Naive thymus-derived CD8-positive, alpha-beta T cell (primary cell): ENCODE data around the gene RUNX3. TPM values are rescaled to one million over a fixed set of nuclear protein-coding genes. Genes with fewer than 3 reads are reported as not detected.

Experiments
- ATAC-seq, 2 donors: fragments of 150-1000 bp; cut with Tn5 transposase in 1 of 2; sonication (Bioruptor Pico), chemical (Tn5 transposase) in 1 of 2; 1 replicate in 1 of 2; 2 replicates in 1 of 2; pipeline ENCODE4 v1.10.0; 2021; ENCODE audit warnings: mild to moderate bottlenecking in 2 of 2, moderate library complexity in 2 of 2
- POLR2A ChIA-PET: fragments of 350-600 bp; sonication (Branson Sonifier 250); formaldehyde crosslinking; loops from one replicate; lab custom pipeline; 2021; ENCODE audit warnings: antibody characterized with exemption; lab: Charles Lee
- DNase-seq, 10 donors: peaks; one replicate each; pipeline versions ENCODE4 v3.0.0 to v3.0.0-alpha.2; 2020 to 2022
- H3K27ac Mint-ChIP-seq, 10 donors: one replicate each; pipeline ENCODE4 v1.8.0; 2020 to 2022; ENCODE audit warnings: mild to moderate bottlenecking in 10 of 10, mixed read lengths in 10 of 10, moderate library complexity in 4 of 10, inconsistent platforms in 1 of 10
- H3K27me3 Mint-ChIP-seq, 5 donors: one replicate each; pipeline ENCODE4 v1.8.0; 2021 to 2022; ENCODE audit warnings: mixed read lengths in 5 of 5
- H3K36me3 Mint-ChIP-seq, 3 donors: one replicate each; pipeline ENCODE4 v1.8.0; 2020 to 2022; ENCODE audit warnings: mixed read lengths in 3 of 3, mild to moderate bottlenecking in 2 of 3, inconsistent platforms in 1 of 3
- H3K4me1 Mint-ChIP-seq, 4 donors: one replicate each; pipeline ENCODE4 v1.8.0; 2021 to 2022; ENCODE audit warnings: mixed read lengths in 4 of 4
- H3K4me3 Mint-ChIP-seq, 10 donors: one replicate each; pipeline ENCODE4 v1.8.0; 2020 to 2022; ENCODE audit warnings: mild to moderate bottlenecking in 10 of 10, mixed read lengths in 10 of 10, moderate library complexity in 6 of 10, inconsistent platforms in 1 of 10
- H3K9me3 Mint-ChIP-seq, 9 donors: one replicate each; pipeline ENCODE4 v1.8.0; 2020 to 2022; ENCODE audit warnings: mixed read lengths in 9 of 9, mild to moderate bottlenecking in 3 of 9, inconsistent platforms in 1 of 9, moderate library complexity in 1 of 9
- polyA plus RNA-seq, 3 donors: library from polyadenylated mRNA; unstranded; fragments of 300-500 nt; fragmentation: Illumina TruSeq; gene quantifications; one replicate each; pipeline ENCODE4 v1.2.3, GENCODE V29; 2021
- total RNA-seq, 8 experiments: library from RNA in 2 of 8; stranded (reverse) in 2 of 8; gene quantifications; one replicate each; pipeline ENCODE4 v1.2.3 and lab custom pipeline; 2021 to 2026

Gene RUNX3
- total and polyA plus RNA-seq, 5 experiments from 2014 or later: 22.0 to 95.3 (median 64.0) TPM

DNA sequence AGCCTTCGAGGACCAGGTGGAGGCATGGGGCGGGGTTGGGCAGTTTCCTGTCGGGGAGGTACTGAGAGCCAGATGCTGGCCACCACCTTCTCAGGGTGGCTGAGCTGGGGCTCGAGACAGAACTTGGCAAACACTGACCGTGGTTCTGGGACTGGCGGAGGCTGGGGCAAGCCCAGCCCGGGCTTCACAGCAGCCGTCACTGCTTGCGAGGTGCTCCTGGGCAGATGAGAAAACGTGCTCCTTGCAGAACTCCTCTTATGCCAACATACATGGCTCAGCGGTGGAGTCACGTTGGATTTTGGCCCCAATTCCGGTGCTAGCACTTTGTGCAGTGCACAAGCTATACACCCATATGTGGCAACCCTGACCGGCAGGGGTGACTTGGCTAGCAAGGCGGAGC, 69.2 kb downstream of the RUNX3 start:
- H3K27ac Mint-ChIP-seq: no peak overlapping the region
- H3K27me3 Mint-ChIP-seq: no peaks in the 10 kb centered on the region
- H3K36me3 Mint-ChIP-seq: no peaks in the 10 kb centered on the region
- H3K9me3 Mint-ChIP-seq: no peaks in the 10 kb centered on the region
- POLR2A ChIA-PET: no interaction called here
- DNase-seq: no peak
- no peak for ATAC-seq
- H3K4me1 Mint-ChIP-seq: peaks cover 0 to 32% (median 2%) of the 10 kb centered on the region in 4 donors
- no peak overlapping the region for H3K4me3 Mint-ChIP-seq

DNA sequence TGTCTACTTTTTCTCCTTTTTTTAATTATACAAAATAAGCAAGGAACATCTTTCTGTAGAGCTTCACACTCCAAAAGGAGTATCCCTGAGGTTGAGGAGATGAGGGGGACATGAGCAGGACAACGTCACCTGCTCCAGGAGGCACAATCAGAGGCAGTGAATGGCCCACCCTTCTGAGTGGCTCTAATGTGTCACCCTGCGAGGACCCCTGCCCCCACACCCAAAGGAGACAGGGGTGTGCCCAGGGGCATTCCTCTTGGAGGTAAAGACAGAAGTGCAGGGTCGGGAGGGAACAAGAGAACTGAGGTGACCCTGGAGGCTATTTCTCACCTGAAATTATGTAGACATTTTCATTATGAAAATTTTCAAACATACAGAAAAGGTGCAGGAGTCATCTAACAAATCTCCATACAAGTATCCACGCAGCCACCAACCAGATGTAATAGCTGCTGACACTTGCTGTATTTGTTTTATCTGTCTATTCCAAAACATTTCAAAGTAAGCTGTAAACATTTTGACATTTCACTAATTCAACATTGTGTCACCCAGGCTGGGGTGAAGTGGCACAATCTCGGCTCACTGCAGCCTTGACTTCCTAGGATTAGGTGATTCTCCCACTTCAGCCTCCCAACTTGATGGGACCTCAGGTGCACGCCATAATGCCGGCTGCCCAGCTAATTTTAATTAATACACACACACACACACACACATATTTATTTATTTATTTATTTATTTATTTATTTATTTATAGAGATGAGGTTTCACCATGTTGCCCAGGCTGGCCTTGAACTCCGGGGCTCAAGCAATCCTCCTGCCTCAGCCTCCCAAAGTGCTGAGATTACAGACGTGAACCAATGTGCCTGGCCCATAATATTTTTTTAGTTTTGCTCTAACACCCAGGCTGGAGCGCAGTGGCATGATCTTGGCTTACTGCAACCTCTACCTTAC, 70.7 kb downstream of the RUNX3 start:
- Mint-ChIP-seq H3K9me3 (no peaks in the 10 kb centered on the region), H3K36me3 (no peaks in the 10 kb centered on the region), H3K27ac (no peak overlapping the region), H3K27me3 (no peaks in the 10 kb centered on the region), H3K4me3 (no peak overlapping the region), H3K4me1 (peaks cover 0 to 30% (median 2%) of the 10 kb centered on the region in 4 donors)
- DNase-seq: no peak
- POLR2A ChIA-PET: no interaction called here
- no peak for ATAC-seq

GRCh38 chr1:24858277-24858676, 71.8 kb downstream of the RUNX3 start:
- peak overlapping the region in 1 of 10 donors; percentile 60 for H3K27ac Mint-ChIP-seq
- DNase-seq: no peak
- H3K4me1 Mint-ChIP-seq: peaks cover 0 to 23% (median under 1%) of the 10 kb centered on the region in 4 donors
- POLR2A ChIA-PET: no interaction called here
- H3K27me3 Mint-ChIP-seq: no peaks in the 10 kb centered on the region
- ATAC-seq: no peak
- no peaks in the 10 kb centered on the region for H3K9me3 Mint-ChIP-seq
- peak overlapping the region in 2 of 10 donors; percentile 25 to 50 for H3K4me3 Mint-ChIP-seq
- H3K36me3 Mint-ChIP-seq: no peaks in the 10 kb centered on the region

DNA sequence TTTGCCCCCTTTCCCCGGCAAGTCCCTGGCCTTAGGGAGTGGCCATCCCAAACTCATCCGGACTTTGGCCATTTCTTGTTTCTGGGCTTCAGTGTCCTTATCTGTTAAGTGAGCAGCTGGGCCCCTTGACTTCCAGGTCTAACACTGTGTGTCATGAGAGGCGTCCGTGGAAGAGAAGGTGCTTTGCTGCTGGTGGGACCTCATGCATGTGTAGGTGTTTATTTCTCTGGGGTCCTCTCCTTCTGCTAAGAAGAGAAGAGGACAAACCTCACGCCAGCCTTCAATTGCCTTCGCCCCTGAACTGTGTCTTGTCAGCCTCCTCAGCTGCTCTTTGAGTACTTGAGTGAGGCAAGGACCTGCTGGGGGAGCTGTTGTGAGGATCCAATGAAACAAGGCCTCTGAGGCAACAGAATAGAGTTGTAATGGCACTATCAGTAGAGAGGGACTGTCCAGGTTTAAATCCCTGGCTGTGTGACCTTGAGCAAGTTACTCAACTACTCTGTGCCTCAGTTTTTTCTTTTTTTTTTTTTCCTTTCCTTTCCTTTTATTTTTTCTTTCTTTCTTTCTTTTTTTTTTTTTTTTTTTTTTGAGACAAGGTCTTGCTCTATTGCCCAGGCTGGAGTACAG, 72.5 kb downstream of the RUNX3 start:
- ATAC-seq (no peak), DNase-seq (no peak)

DNA sequence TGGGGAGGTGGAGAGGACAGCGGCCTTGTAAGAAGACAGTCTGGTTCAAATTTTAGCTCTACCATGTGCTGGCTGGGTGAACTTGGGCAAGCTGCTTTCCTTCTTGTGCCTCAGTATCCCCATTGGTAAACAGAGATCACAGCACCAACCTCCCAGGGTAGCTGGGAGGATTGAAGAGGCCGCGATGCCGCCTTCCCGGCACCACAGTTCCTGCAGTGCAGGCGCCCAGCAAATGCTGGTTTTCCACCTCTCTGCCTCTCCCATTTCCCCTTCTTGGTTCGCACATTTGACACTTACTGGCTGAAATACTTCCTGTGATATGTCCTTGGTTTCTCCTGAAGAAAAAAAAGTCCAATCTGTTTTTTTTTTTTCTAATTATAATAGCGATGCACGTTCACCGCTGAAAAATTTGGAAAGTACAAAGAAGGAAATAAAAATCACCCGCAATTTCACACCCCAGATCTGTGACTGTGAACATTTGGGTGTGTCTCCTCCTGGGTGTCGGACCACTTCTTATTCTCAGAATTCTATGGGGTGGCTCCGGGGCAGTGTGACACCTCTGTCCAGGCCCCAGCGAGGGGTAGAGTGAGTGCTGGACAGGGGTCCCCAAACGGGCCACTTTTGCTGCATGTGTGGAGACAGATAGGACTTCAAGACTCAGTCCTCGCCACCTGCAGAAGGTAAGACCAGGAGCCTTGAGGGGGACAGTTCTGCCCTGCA, 73.1 kb downstream of the RUNX3 start:
- H3K4me1 Mint-ChIP-seq: peaks cover 0 to 20% (median under 1%) of the 10 kb centered on the region in 4 donors
- H3K36me3 Mint-ChIP-seq: no peaks in the 10 kb centered on the region
- H3K9me3 Mint-ChIP-seq: no peaks in the 10 kb centered on the region
- POLR2A ChIA-PET: interaction anchor here (0.6 kb wide), 1 partner anchor 76 kb away, joined by 3 read pairs; no protein-coding TSS in a partner anchor
- ATAC-seq (no peak), DNase-seq (peak in 1 of 10 donors; percentile 49)
- H3K4me3 Mint-ChIP-seq: peak overlapping the region in 2 of 10 donors; percentile 61 to 74
- H3K27ac Mint-ChIP-seq: peak overlapping the region in 1 of 10 donors; percentile 92
- no peaks in the 10 kb centered on the region for H3K27me3 Mint-ChIP-seq

More for the DNA sequence above, 72.5 kb downstream of the RUNX3 start:
- Mint-ChIP-seq H3K9me3 (no peaks in the 10 kb centered on the region), H3K27ac (peak overlapping the region in 1 of 10 donors; percentile 92), H3K36me3 (no peaks in the 10 kb centered on the region), H3K27me3 (no peaks in the 10 kb centered on the region), H3K4me3 (peak overlapping the region in 2 of 10 donors; percentile 61 to 74), H3K4me1 (peaks cover 0 to 20% (median under 1%) of the 10 kb centered on the region in 4 donors)
- POLR2A ChIA-PET: no interaction called here

DNA sequence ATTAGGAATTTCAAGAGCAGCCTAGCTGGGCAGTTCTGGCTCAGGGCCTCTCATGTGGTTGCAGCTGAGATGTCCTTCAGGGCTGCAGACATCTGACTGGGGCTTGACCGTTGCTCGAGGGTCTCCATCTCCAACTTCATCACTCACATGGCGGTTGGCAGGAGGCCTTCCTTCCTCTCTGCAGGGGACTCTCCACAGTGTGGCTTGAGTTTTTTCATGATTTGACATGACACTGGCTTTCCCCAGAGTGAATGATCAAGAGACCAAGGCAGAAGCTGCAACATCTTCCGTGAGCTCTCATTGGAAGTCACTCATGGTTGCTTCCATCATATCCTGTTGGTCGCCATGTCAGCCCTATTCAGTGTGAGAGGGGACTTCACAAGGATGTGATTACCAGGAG, 74.6 kb downstream of the RUNX3 start:
- H3K27me3 Mint-ChIP-seq: no peaks in the 10 kb centered on the region
- H3K9me3 Mint-ChIP-seq: no peaks in the 10 kb centered on the region
- no peak overlapping the region for H3K4me3 Mint-ChIP-seq
- ATAC-seq (no peak), DNase-seq (no peak)
- peaks cover 0 to 17% (median under 1%) of the 10 kb centered on the region in 4 donors for H3K4me1 Mint-ChIP-seq
- POLR2A ChIA-PET: interaction anchor here (1.1 kb wide), 1 partner anchor 135 kb away, joined by 3 read pairs; no protein-coding TSS in a partner anchor
- peak overlapping the region in 1 of 10 donors; percentile 42 for H3K27ac Mint-ChIP-seq
- no peaks in the 10 kb centered on the region for H3K36me3 Mint-ChIP-seq

- H3K27ac Mint-ChIP-seq: no peak overlapping the region
- POLR2A ChIA-PET: no interaction called here
- ATAC-seq: no peak
- H3K4me3 Mint-ChIP-seq: no peak overlapping the region
- DNase-seq: no peak
- no peaks in the 10 kb centered on the region for H3K9me3 Mint-ChIP-seq
- H3K4me1 Mint-ChIP-seq: peaks cover 4 to 33% (median 12%) of the 10 kb centered on the region in 4 donors
- no peaks in the 10 kb centered on the region for H3K27me3 Mint-ChIP-seq
- H3K36me3 Mint-ChIP-seq: no peaks in the 10 kb centered on the region
These were observed 76.4 kb downstream of the RUNX3 start for GRCh38 chr1:24853649-24854048.

DNA sequence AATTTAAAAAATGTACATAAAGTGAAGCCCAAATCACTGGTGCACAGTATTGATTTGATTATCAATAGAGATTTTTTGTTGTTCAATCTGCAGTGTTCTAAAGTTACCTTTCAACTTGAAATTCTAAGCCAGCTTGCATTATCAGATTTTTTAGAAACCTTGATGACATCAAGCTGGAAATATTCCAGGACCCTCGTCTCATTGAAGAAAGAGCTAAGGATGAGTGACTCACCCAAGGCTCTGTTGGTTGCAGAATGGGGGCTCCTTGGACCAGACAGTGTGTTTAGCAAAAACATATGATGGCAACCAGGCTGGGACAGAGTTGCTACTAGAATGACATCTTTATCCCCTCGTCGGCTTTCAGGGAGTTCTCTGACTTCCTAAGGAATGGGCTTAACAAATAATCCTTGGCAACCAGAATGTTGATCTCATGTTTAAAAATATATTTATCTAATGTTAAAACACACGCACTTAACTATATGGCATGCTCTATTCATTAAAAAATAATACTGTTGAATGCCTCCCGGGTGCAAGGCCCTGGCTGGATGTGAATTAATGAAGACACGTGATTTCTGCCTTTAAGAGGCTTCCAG, 79.7 kb downstream of the RUNX3 start:
- ATAC-seq: no peak
- Mint-ChIP-seq H3K9me3 (no peaks in the 10 kb centered on the region), H3K27ac (peak overlapping the region in 1 of 10 donors; percentile 17), H3K4me1 (peaks cover 2 to 36% (median 18%) of the 10 kb centered on the region in 4 donors), H3K36me3 (no peaks in the 10 kb centered on the region), H3K27me3 (no peaks in the 10 kb centered on the region), H3K4me3 (no peak overlapping the region)
- POLR2A ChIA-PET: interaction anchor here (0.7 to 3.9 kb wide), 4 partner anchors 29 to 187 kb away, joined by 3 to 45 read pairs (median 8); partner anchors contain the start of gene RUNX3
- no peak for DNase-seq

DNA sequence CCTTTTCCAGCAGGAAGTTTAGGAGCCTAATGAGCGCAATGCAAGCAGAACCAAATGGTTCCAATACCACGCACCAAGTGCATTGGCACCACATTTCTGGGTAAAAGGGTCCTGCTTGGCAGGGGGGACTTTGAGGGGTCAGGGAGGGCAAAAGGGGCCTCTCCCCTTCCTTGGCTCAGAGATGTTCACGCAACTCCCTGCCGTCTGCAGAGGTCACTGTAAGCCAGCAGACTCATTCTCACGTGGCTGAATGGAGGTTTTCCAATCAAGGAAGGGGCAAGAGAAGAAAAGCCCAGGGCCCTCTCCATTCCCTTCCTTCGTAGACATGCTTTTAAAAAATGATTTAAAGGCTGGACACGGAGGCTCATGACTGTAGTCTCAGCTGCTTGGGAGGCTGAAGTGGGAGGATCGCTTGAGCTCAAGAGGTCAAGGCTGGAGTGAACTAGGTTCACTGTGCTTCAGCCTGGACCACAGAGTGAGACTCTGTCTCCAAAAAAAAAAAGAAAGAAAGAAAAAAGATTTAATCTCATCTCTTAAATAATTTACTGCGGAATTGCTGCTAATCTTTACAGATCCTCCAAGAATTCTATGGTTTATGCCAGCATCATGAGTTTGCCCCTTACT, 80.3 kb downstream of the RUNX3 start:
- Mint-ChIP-seq H3K36me3 (no peaks in the 10 kb centered on the region), H3K4me1 (peaks cover 2 to 36% (median 18%) of the 10 kb centered on the region in 4 donors), H3K4me3 (peak overlapping the region in 9 of 10 donors; percentile 38 to 78 (median 61)), H3K27ac (peak overlapping the region; percentile 48 to 85 (median 72)), H3K27me3 (no peaks in the 10 kb centered on the region), H3K9me3 (no peaks in the 10 kb centered on the region)
- no peak for ATAC-seq
- POLR2A ChIA-PET: interaction anchor here (0.7 to 3.9 kb wide), 3 partner anchors 78 to 376 kb away, joined by 3 to 45 read pairs (median 12); partner anchors contain the start of gene RUNX3
- peak in 2 of 10 donors; percentile 19 to 25 for DNase-seq
